CD4-positive, CD25-positive, alpha-beta regulatory T cell (primary cell): Measurements from ENCODE around the gene SHROOM3. TPM values are rescaled to one million over a fixed set of nuclear protein-coding genes. Genes with fewer than 3 reads are reported as not detected.

Source experiments
- ATAC-seq, 2 donors: fragments of 150-1000 bp; cut with Tn5 transposase; one replicate each; pipeline ENCODE4 v1.10.0; 2021; ENCODE audit warnings: low read depth in 2 of 2, moderate number of reproducible peaks in 2 of 2, moderate library complexity in 1 of 2
- DNase-seq, 3 donors: peaks; one replicate each; pipeline versions ENCODE4 v3.0.0 to v3.0.0-alpha.2; 2012 to 2022; ENCODE audit warnings: mixed read lengths in 1 of 3
- H3K27ac ChIP-seq: one replicate; pipeline ENCODE4 v1.7.0; 2013; ENCODE audit warnings: mild to moderate bottlenecking, low read length; ENCODE audit not compliant: insufficient read depth, poor library complexity, severe bottlenecking
- H3K27me3 ChIP-seq: one replicate; pipeline ENCODE4 v1.7.0; 2013; ENCODE audit warnings: low read length; ENCODE audit not compliant: control insufficient read depth, insufficient read depth
- H3K36me3 ChIP-seq: one replicate; pipeline ENCODE4 v1.7.0; 2013; ENCODE audit warnings: mild to moderate bottlenecking, low read length, moderate library complexity; ENCODE audit not compliant: control insufficient read depth, insufficient read depth
- H3K4me1 ChIP-seq: 2 replicates; pipeline ENCODE4 v1.7.0; 2013; ENCODE audit warnings: mild to moderate bottlenecking, low read length; ENCODE audit not compliant: insufficient read depth, control insufficient read depth, poor library complexity, severe bottlenecking
- H3K4me3 ChIP-seq: one replicate; pipeline ENCODE4 v1.7.0; 2013; ENCODE audit warnings: low read depth, mild to moderate bottlenecking, low read length, moderate library complexity
- H3K9me3 ChIP-seq, 2 experiments: 1 replicate in 1 of 2; 2 replicates in 1 of 2; pipeline ENCODE4 v1.7.0; 2013; ENCODE audit warnings: low read length in 2 of 2, mild to moderate bottlenecking in 1 of 2, moderate library complexity in 1 of 2; ENCODE audit not compliant: control insufficient read depth in 2 of 2
- H3K27ac Mint-ChIP-seq, 3 donors: one replicate each; pipeline ENCODE4 v1.8.0; 2020 to 2022; ENCODE audit warnings: mild to moderate bottlenecking in 3 of 3, mixed read lengths in 3 of 3, moderate library complexity in 2 of 3
- H3K27me3 Mint-ChIP-seq: one replicate; pipeline ENCODE4 v1.8.0; 2022; ENCODE audit warnings: mild to moderate bottlenecking, mixed read lengths
- H3K36me3 Mint-ChIP-seq: one replicate; pipeline ENCODE4 v1.8.0; 2020; ENCODE audit warnings: mixed read lengths
- H3K4me1 Mint-ChIP-seq, 4 donors: one replicate each; pipeline ENCODE4 v1.8.0; 2020 to 2022; ENCODE audit warnings: mixed read lengths in 4 of 4, mild to moderate bottlenecking in 1 of 4
- H3K4me3 Mint-ChIP-seq, 4 donors: one replicate each; pipeline ENCODE4 v1.8.0; 2020 to 2022; ENCODE audit warnings: mild to moderate bottlenecking in 4 of 4, mixed read lengths in 4 of 4, moderate library complexity in 3 of 4
- H3K9me3 Mint-ChIP-seq, 7 donors: one replicate each; pipeline ENCODE4 v1.8.0; 2020 to 2022; ENCODE audit warnings: mixed read lengths in 7 of 7, mild to moderate bottlenecking in 3 of 7, moderate library complexity in 2 of 7
- polyA plus RNA-seq, 4 donors: library from polyadenylated mRNA; unstranded; fragments of 300-500 nt; fragmentation: Illumina TruSeq; gene quantifications; one replicate each; pipeline ENCODE4 v1.2.3, GENCODE V29; 2021
- total RNA-seq: library from RNA; stranded (reverse); gene quantifications from one replicate; pipeline ENCODE4 v1.2.3, GENCODE V29; 2022

SHROOM3 gene
- total and polyA plus RNA-seq, 5 donors from 2014 or later = not detected

GRCh38 chr4:76596713-76597112 is 161.7 kb downstream of the SHROOM3 start:
- H3K4me3 Mint-ChIP-seq = no peak overlapping the region
- no peaks in the 10 kb centered on the region for H3K36me3 Mint-ChIP-seq
- ATAC-seq (no peak), DNase-seq (no peak)
- H3K27ac Mint-ChIP-seq = no peak overlapping the region
- Histone ChIP-seq H3K4me1 (no peaks in the 10 kb centered on the region), H3K27ac (no peak overlapping the region), H3K4me3 (no peak overlapping the region), H3K27me3 (peaks cover 3% of the 10 kb centered on the region), H3K36me3 (no peaks in the 10 kb centered on the region), H3K9me3 (no peaks in the 10 kb centered on the region)
- peaks cover 0 to 2% (median 0%) of the 10 kb centered on the region in 4 donors for H3K4me1 Mint-ChIP-seq
- peaks cover 15% of the 10 kb centered on the region for H3K27me3 Mint-ChIP-seq
- peaks cover 0 to 2% (median 0%) of the 10 kb centered on the region in 7 donors for H3K9me3 Mint-ChIP-seq

DNA sequence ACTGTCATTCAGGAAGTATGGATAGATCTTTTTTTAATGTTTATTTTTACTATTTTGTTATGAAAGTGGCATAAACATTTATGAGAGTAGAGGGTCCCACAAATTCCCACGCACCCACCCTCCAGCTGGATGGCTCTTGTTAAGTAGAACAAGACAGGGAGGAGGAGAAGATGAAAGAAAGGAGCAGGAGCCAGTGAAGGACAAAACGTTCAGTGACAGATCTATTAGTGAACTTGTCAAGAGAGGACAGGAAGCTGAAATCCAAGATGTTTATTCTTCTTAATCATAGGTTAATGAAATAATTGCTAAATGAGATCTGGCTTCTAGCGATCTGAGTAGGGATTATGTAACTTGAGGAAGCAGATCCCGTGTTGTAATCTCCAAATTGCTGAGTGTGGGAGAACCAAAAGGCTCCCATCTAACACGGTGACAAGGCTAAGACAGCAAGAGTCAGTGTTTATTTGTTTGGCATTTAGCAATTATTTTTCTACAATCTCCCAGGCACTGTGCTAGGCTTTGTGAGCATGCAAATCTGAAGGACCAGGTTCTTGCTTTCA is 162.5 kb downstream of the SHROOM3 start:
- H3K27me3 ChIP-seq = peaks cover 4% of the 10 kb centered on the region
- H3K9me3 Mint-ChIP-seq = no peaks in the 10 kb centered on the region
- no peak overlapping the region for H3K4me3 Mint-ChIP-seq
- H3K4me1 Mint-ChIP-seq = peaks cover 0 to 2% (median 0%) of the 10 kb centered on the region in 4 donors
- H3K9me3 ChIP-seq = no peaks in the 10 kb centered on the region
- H3K27ac ChIP-seq = no peak overlapping the region
- DNase-seq (no peak), ATAC-seq (no peak)
- no peaks in the 10 kb centered on the region for H3K36me3 ChIP-seq
- no peaks in the 10 kb centered on the region for H3K36me3 Mint-ChIP-seq
- no peak overlapping the region for H3K27ac Mint-ChIP-seq
- no peak overlapping the region for H3K4me3 ChIP-seq
- no peaks in the 10 kb centered on the region for H3K4me1 ChIP-seq
- peaks cover 12% of the 10 kb centered on the region for H3K27me3 Mint-ChIP-seq

GRCh38 chr4:76600447-76600846 is 165.4 kb downstream of the SHROOM3 start:
- Mint-ChIP-seq H3K4me1 (peaks cover 0 to 2% (median 0%) of the 10 kb centered on the region in 4 donors), H3K27me3 (peaks cover 18% of the 10 kb centered on the region), H3K9me3 (peaks cover 0 to 1% (median 0%) of the 10 kb centered on the region in 7 donors), H3K4me3 (no peak overlapping the region), H3K36me3 (no peaks in the 10 kb centered on the region), H3K27ac (no peak overlapping the region)
- DNase-seq (no peak), ATAC-seq (no peak)
- peaks cover 1% of the 10 kb centered on the region for H3K27me3 ChIP-seq
- no peaks in the 10 kb centered on the region for H3K9me3 ChIP-seq
- H3K36me3 ChIP-seq = no peaks in the 10 kb centered on the region
- H3K4me3 ChIP-seq = no peak overlapping the region
- H3K27ac ChIP-seq = no peak overlapping the region
- no peaks in the 10 kb centered on the region for H3K4me1 ChIP-seq

DNA sequence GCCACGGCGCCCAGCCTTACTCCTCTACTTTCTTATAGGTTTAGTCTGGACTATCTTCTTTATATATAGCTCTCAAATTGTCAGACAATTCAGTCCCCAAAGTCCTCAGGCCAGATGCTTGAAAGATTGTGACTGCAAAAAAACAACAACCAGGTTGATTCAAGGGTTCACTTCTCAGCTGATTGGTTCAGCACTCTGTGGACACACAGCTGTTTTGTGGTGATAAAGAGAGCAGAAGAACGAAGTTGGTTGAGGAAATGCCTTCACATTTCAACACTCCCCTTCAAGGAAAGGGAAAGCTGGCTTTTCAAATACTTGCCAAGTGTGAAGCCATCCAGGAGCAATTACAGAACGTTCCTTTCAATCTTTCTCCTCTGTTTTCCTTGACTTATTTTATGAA is 166.8 kb downstream of the SHROOM3 start:
- no peaks in the 10 kb centered on the region for H3K4me1 ChIP-seq
- H3K36me3 Mint-ChIP-seq = no peaks in the 10 kb centered on the region
- no peaks in the 10 kb centered on the region for H3K36me3 ChIP-seq
- no peak overlapping the region for H3K27ac ChIP-seq
- no peak overlapping the region for H3K4me3 Mint-ChIP-seq
- ATAC-seq (no peak), DNase-seq (no peak)
- peaks cover 0 to 2% (median 0%) of the 10 kb centered on the region in 4 donors for H3K4me1 Mint-ChIP-seq
- peaks cover 1% of the 10 kb centered on the region for H3K27me3 ChIP-seq
- peaks cover 0 to 1% (median 0%) of the 10 kb centered on the region in 7 donors for H3K9me3 Mint-ChIP-seq
- no peaks in the 10 kb centered on the region for H3K9me3 ChIP-seq
- peaks cover 16% of the 10 kb centered on the region for H3K27me3 Mint-ChIP-seq
- H3K4me3 ChIP-seq = no peak overlapping the region
- no peak overlapping the region for H3K27ac Mint-ChIP-seq

DNA sequence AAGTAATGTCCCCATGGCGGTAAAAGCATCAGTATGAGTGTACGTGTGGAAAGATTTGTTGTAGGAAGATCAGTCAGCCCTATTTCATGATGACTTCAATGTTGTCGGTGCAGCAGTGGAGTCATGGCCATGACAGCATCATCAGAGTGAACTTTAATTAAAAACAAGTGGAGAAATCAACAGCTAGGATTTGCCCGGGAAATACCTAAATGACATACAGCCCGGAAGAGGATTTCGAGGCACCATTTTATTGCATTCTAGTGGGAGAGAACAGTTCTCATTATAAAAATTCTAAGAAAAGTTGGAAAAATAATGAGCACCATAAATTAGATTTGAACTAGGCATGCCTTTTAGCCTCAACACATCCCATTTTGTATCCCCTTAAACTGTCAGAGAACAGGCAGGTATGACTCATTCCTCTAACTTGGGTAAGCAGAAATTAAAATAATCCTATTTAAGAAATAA is 170.1 kb downstream of the SHROOM3 start:
- Histone ChIP-seq H3K4me3 (no peak overlapping the region), H3K27me3 (peaks cover 1% of the 10 kb centered on the region), H3K36me3 (no peaks in the 10 kb centered on the region), H3K4me1 (no peaks in the 10 kb centered on the region), H3K9me3 (no peaks in the 10 kb centered on the region), H3K27ac (no peak overlapping the region)
- H3K4me1 Mint-ChIP-seq = no peaks in the 10 kb centered on the region
- no peak for ATAC-seq
- peaks cover 7% of the 10 kb centered on the region for H3K27me3 Mint-ChIP-seq
- H3K4me3 Mint-ChIP-seq = no peak overlapping the region
- no peaks in the 10 kb centered on the region for H3K36me3 Mint-ChIP-seq
- peaks cover 0 to 1% (median 0%) of the 10 kb centered on the region in 7 donors for H3K9me3 Mint-ChIP-seq
- DNase-seq = no peak
- no peak overlapping the region for H3K27ac Mint-ChIP-seq

DNA sequence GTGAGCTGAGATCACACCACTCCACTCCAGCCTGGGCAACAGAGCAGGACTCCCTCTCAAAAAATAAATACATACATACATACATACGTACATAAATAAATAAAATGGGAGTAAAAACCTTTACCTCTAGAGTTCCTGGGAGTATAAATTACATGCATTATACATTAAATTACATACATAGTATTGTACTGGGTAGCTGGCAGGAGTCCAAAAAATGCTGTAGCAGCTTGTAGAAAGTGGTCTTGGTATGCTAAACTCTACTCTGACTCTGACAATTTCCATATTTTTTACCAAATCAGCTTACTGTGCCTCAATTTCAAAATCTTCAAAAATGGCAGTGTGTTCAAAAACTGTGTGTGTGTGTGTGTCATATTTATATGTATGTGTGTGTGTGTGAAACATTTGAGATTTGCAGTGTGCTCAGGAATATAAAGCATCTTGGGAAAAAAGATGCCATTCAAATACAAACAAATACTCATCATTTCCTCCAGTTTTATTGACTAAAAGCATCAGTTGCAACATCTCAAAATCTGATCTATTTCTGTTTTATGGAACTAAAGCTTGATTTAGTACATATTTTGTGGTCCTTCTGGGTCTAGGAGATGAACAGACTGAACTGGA is 171.7 kb downstream of the SHROOM3 start:
- Histone ChIP-seq H3K4me1 (no peaks in the 10 kb centered on the region), H3K4me3 (no peak overlapping the region), H3K27ac (no peak overlapping the region), H3K27me3 (peaks cover 1% of the 10 kb centered on the region), H3K9me3 (no peaks in the 10 kb centered on the region), H3K36me3 (no peaks in the 10 kb centered on the region)
- H3K4me1 Mint-ChIP-seq = no peaks in the 10 kb centered on the region
- H3K9me3 Mint-ChIP-seq = peaks cover 0 to 1% (median 0%) of the 10 kb centered on the region in 7 donors
- H3K27me3 Mint-ChIP-seq = peaks cover 7% of the 10 kb centered on the region
- H3K27ac Mint-ChIP-seq = no peak overlapping the region
- DNase-seq (no peak), ATAC-seq (no peak)
- H3K36me3 Mint-ChIP-seq = no peaks in the 10 kb centered on the region
- H3K4me3 Mint-ChIP-seq = no peak overlapping the region

- Histone ChIP-seq H3K27ac (no peak overlapping the region), H3K4me1 (no peaks in the 10 kb centered on the region), H3K27me3 (no peaks in the 10 kb centered on the region), H3K36me3 (no peaks in the 10 kb centered on the region), H3K9me3 (no peaks in the 10 kb centered on the region), H3K4me3 (no peak overlapping the region)
- ATAC-seq = no peak
- no peak overlapping the region for H3K27ac Mint-ChIP-seq
- no peak for DNase-seq
- peaks cover 7% of the 10 kb centered on the region for H3K27me3 Mint-ChIP-seq
- H3K4me3 Mint-ChIP-seq = no peak overlapping the region
- H3K4me1 Mint-ChIP-seq = no peaks in the 10 kb centered on the region
- H3K9me3 Mint-ChIP-seq = peaks cover 0 to 1% (median 0%) of the 10 kb centered on the region in 7 donors
- H3K36me3 Mint-ChIP-seq = no peaks in the 10 kb centered on the region
Measured at GRCh38 chr4:76607266-76607799, 172.3 kb downstream of the SHROOM3 start.

DNA sequence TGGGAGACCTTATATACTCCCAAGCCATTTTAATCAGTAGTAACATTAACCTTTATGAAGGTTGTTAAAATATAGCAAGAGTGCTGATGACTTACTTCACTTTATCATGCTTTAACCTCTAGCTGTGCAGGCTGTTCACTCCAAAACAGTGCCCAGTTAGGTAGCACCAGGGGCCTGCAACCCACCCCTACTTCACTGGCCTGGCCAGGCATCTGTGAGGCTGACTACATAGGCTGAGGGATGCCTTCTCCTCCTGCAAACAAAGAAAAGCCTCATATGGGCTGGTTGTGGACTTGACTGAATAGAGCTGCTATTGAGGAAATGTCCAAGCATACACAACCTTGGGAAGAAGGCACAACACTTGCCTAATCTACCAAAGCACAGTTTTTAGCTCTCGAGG is 172.8 kb downstream of the SHROOM3 start:
- Histone ChIP-seq H3K27me3 (no peaks in the 10 kb centered on the region), H3K4me1 (no peaks in the 10 kb centered on the region), H3K9me3 (no peaks in the 10 kb centered on the region), H3K4me3 (no peak overlapping the region), H3K27ac (no peak overlapping the region), H3K36me3 (no peaks in the 10 kb centered on the region)
- Mint-ChIP-seq H3K27ac (no peak overlapping the region), H3K4me3 (no peak overlapping the region), H3K4me1 (no peaks in the 10 kb centered on the region), H3K27me3 (peaks cover 7% of the 10 kb centered on the region), H3K36me3 (no peaks in the 10 kb centered on the region), H3K9me3 (peaks cover 0 to 1% (median 0%) of the 10 kb centered on the region in 7 donors)
- no peak for ATAC-seq
- no peak for DNase-seq
